Ureter (tissue), 1 donor: Measurements from ENCODE around the gene RPS29. TPM values are rescaled to one million over a fixed set of nuclear protein-coding genes. Genes with fewer than 3 reads are reported as not detected.
"Not testable (repeated sequence)": the region's sequence is repeated elsewhere in the genome, so short reads cannot be mapped to it uniquely, and the experiment has no call there.

Experiments
- DNase-seq: peaks from one replicate; pipeline ENCODE4 v3.0.0-alpha.2; 2020; ENCODE audit warnings: low spot score
- total RNA-seq: library from RNA; stranded (reverse); gene quantifications from one replicate; pipeline ENCODE4 v1.2.4, GENCODE V29; 2023
- donor health status: DM: yes; HTN: yes; CAD: no.

Gene RPS29
- total RNA-seq, 1 donor from 2014 or later = 993 TPM

DNA sequence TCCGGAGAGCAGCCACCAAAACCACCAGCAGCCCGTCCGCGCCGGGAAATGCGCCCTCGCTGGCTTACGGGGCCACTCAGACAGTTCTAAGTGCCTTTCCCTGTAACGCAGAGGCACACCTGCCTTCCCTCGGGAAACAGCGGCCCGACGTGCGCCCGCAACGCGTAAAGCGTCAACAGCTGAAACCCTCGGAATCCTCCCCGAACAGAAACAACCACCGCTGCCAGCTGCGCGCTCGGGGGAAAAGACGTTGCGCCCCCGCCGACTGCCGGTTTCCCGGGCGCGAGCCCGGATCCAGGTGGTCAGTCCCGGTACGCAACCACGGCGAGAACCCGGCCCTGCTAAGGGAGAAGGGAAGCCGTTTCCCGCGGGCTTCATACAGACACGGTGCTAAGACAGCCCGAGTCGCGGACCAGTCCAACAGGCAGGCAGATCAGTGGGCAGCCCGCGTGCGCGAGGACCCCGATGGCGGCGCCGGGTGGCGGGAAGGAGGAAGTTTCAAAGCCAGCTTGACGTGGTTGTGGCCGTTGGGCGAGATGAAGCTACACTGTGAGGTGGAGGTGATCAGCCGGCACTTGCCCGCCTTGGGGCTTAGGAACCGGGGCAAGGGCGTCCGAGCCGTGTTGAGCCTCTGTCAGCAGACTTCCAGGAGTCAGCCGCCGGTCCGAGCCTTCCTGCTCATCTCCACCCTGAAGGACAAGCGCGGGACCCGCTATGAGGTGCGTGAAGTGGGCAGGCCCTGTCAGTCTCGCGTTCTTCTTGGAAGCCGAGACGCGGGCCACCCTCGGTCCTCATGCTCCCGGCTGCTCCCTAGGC, 12.5 kb upstream of the RPS29 start, which contains the start of gene LRR1:
Gene LRR1, plus strand, starts transcription at position 456 of the 816 bp plus-strand sequence. Its CDS starts 81 bp downstream, at position 537.
- DNase-seq = peak; percentile 88

DNA sequence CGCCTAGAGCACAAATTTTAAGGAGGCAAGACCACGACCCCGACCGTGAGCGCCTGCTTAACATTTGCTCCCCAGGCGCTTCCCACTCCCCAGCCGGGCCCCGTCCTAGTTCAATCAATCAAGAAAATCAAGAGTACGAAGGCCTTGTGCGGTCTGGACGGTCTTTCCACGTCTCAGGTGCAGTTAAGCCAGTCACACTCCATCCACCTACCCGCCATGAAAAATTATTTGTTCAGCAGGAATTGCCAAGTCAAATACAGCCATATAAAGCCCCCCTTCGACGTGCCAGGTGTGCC, 12.0 kb upstream of the RPS29 start:
- DNase-seq = no peak

DNA sequence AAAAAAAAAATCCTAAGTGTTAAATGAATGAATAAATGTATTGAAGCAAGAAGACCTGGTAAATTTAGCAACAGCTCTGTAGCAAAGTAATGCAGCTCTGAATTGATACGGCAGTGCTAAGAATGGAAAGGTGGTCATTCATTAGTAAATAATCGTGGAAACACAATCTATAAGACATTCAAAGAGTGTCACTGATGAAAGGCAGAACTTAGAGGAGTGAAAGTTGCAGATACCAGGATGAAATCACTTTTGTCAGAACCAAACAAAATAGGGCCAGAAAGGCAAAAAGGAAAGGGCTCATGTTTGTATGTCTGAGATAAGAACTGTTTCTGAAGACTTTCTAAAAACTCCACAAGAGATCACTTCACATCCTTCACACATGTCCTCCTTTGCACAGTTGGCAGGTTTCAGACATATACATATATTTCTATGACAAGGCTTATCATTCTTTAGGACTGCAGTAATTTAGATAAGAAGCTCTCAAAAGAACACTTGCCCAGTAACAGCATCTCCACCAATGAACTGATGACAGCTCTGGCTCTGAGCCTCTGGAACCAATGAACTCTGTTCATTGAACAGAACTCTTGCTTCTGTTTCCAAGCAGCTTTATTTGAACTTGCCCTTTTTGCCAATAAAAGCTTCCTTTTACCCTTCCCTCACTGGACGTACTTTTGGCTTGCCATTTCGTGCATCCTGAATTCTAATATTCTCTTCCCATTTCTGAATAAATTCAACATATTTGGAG, 8.3 kb upstream of the RPS29 start:
- DNase-seq = no peak

DNA sequence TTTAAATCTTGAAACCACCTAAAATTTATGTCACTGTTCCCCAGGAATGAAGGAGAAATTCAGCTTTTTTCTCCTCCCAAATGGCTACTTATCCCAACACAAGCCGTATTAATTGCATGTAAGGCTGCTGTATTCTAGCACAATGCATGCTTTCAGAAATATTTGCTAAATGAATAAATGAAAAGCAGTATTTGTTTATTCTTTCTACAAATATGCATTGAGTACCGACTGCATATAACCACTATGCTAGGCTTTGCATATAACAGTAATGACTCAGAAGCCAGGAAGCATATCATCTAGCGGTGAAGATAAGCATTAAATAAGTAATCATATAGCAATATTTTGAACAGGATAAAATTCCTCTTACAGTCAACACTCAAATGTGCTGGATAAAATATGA, 6.8 kb upstream of the RPS29 start:
- DNase-seq = no peak

DNA sequence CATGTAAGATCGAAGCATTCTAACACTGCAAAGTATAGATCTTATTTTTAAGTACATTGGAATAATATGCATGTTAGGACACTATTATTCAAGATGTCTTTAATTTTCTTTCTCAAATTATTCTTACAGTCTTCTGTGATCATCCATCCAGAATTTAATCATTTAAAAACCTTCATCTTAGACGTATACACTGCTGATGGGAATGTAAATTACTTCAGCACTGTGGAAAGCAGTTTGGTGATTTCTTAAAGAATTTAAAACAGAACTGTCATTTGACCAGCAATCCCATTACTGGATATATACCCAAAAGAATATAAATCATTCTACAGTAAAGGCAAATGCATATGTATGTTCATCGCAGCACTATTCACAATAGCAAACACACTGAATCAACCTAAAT, 3.2 kb upstream of the RPS29 start:
- no peak for DNase-seq

DNA sequence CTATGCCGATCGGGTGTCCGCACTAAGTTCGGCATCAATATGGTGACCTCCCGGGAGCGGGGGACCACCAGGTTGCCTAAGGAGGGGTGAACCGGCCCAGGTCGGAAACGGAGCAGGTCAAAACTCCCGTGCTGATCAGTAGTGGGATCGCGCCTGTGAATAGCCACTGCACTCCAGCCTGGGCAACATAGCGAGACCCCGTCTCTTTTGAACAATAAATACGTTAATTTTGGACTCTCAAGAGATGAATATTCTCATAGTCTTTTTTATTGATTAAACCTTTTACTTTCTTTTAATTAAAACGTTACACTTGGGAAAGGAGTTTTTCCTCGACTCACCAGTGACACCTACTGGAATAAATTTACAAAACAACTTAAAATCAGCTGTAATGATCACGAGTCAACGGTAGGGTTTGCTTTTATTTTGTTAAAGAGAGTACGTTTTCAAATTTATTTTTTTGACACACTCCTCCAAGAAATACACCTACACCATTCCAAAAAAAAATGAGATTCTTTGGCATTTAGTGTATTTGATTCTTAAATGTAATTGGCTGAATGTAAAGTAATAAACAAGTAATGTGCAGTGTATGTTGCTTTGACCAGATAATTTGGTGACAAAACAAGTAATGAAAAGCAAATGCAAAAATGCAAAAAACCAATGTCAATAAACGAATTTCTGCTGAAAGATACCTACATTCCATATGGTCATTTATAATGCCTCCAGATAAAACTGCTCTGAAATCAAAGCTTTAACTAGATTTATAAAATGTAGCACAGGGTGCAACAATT, 687 bp upstream of the RPS29 start:
- DNase-seq = no peak

DNA sequence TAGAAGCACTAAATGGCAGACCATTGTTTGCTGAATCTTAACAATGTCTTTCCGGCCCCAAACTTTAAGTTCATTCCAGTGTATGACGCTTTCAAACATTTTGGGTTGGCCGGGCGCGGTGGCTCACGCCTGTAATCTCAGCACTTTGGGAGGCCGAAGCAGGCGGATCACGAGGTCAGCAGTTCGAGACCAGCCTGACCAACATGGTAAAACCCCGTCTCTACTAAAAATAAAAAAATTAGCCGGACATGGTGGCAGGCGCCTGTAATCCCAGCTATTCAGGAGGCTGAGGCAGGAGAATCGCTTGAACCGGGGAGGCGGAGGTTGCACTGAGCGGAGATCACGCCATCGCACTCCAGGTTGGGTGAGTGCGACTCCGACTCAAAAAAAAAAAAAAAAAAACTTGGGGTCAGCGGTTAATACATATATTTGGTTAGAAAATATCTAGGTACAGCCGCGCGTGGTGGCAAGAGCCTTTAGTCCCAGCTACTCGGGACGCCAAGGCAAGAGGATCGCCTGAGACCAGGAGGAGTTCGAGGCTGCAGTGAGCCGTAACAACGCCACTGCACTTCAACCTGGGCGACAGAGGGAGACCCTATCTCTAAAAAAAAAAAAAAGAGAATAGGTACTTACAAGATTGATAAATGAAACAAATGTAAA, 1.1 kb downstream of the RPS29 start:
- not testable (repeated sequence) for DNase-seq

DNA sequence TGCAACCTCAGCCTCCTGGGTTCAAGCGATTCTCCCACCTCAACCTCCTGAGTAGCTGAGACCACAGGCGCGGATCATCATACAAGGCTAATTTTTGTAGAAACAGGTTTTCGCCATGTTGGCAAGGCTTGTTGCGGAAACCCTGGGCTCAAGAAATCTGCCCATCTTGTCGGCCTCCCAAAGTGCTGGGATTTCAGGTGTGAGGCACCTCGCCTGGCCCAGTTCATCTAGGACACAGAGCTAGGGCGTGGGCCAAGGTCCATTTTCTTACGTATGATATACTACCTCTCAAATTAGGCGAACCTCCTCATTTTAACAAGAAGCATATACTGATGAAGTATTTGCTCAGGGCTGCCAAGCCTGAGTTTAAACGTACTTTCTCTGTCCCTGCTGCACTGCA, 2.1 kb downstream of the RPS29 start:
- DNase-seq = no peak

DNA sequence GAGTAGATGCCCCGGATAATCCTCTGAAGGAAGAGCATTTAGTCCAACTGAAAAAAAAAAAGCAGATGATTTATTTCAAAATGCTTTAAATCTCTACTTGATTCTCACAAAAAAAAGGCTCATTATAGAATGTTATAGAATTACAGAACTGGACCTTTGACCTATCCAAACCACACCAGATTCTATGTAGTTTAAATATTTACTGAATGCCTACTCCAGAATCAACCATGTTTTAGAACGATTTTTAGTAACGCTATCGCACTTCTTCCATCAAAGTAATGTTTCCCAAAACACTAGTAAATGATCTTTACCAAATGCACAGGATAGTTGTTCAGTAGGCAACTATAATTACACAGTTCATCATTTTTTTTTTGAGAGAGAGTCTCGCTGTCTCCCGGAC, 2.6 kb downstream of the RPS29 start:
- no peak for DNase-seq

DNA sequence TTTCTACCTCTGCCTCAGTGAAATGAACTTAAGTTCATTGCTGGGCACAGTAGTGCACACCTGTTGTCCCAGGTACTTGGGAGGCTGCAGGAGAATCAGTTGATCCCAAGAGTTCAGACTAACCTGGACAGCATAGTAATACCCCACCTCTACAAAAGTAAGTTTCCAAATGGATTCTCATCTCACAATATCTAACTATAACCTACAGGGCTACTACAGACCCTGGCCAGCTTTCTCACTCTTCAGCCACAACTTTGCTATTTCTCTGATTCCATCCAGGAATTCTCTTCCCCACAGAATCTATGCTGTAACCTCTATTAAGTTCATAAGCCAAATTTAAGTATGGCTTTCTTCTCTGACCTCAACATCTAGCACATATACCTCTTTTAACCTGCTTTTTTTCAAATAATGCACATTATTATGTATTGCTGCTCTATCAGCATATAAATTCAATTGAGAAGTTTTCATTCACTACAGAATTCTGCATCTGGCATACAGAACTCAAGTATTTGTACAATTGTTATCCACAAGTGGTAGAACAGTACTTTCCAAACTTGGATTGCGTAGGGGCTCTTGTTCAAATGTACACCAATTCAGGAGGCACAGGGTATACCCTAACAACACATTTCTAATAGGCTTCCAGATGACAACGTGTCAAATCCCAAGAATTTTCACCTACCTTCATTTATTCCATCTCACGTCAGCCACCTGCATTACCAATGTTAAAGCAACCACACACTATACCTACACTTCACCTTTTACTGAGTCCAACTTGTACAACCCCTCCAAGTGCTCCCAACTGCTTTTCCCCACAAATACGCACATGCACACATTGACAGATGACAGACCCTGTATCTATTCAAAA, 3.8 kb downstream of the RPS29 start:
- no peak for DNase-seq

DNA sequence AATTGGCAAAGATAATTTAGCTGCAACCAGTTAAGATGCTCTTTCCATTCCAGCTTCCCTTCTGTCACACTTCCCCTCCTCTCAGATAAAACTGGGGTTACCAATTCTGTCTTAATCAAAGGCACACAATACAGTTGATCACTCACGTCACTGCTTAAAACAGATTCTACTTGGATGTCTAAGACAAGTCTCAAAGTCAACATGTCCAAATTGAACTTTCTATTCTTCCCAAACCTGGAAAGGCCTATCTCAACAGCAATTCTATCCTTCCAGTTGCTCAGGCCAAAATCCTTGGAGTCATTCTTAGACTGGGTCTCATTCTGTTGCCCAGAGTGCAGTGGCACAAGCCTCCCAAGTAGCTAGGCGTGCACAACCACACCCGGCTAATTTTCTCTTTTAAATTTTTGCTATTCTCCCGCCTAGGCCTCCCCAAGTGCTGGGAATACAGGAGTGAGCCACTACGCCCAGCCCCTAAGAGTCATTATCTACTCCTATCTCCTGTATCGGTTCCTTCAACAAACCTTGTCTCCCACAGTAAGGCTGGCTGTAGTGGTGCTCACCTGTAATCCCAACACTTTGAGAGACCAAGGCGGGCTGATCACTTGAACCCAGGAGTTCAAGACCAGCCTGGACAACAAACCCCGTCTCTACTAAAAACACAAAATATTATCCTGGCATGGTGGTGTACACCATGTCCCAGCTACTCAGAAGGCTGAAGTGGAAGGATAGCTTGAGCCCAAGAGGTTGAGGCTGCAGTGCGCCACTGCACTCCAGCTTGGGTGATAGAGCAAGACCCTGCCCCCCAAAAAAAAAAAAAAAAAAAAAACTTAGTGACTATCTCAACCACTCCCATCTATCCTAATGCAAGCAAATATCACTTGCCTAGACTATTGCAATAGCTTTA, 4.7 kb downstream of the RPS29 start:
- DNase-seq = no peak

DNA sequence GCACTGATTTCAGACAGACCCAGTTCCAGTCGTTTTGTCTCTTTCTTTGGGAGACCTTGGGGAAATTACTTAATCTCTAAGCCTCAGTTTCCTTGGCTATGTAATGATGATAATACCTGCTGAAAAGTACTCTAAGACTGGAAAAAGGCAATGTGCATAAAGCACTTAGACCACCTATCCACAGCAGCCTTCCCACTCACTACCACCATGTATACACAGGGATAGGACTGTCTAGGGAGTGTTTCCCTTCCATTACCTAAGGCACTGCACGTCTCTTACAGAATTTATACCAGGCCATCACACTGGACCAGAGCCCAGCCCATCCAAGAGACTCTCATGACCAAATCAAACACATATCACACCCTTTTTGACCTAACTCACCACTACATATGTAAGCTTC, 6.3 kb downstream of the RPS29 start:
- no peak for DNase-seq

DNA sequence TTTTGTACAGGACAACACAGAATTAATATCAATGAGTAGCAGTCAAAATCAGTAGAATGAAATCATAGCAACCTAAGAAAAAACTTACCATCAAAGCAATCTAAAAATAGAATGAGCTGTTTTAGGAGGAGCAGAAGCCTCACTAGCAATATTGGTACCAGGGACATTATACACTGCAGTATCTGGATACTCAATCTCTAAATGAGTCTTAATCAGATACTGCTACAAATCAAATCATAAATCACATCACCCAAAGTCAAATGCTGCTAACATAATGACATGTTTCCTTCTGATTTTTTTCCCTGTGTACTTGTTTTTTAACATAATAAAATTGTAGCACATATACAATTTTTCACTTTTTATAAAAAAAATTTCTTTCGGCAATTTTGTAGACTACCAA, 8.0 kb downstream of the RPS29 start:
- DNase-seq = no peak

DNA sequence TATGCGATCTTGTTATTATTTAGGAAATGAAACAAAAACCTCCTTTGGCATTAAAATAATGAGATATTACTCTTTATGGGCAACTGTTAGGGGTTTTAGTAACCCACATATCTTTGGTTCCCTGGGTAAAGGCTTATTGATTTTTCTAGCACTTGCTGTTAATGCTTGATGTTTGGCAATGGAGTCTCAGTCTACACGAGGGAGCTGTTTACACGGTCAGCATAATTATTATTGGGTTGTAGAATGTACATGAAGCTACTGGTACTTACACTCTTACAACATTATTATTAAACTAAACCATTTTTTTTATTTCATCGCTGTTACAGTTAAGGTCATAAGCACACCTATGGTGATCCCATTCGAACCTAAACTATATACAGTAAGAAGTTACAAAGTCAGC, 12.1 kb downstream of the RPS29 start:
- no peak for DNase-seq

DNA sequence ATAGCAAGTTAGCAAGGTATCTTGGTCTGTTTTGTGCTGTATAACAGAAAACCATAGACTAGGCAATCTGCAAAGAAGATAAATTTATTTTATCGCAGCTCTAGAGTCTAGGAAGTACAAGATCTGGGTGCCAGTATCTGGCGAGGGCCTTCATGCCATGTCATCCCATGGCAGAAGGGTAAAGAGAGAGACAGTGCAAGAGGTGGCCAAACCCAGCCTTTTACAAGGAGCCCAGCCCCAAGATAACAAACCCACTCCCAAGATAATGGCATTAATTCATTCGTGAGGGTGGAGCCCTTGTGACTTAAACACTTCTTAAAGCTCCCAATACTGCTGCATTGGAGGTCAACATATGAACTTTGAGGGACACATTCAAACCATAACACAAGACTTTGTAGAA, 16.9 kb downstream of the RPS29 start:
- no peak for DNase-seq

DNA sequence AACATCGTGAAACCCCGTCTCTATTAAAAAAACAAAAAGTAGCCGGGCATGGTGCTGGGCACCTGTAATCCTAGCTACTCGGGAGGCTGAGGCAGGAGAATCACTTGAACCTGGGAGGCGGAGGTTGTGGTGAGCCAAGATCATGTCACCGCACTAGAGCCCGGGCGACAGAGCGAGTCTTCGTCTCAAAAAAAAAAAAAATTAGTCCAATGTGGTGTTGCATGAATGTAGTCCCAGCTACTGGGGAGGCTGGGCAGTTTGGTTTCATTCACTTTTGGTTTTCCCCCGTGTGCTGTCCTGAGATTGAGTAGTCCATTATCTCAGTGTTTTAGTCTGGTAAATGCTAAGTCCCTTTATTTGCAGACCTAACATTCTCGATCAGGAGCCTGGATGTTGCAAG, 19.5 kb downstream of the RPS29 start:
- DNase-seq = no peak

DNA sequence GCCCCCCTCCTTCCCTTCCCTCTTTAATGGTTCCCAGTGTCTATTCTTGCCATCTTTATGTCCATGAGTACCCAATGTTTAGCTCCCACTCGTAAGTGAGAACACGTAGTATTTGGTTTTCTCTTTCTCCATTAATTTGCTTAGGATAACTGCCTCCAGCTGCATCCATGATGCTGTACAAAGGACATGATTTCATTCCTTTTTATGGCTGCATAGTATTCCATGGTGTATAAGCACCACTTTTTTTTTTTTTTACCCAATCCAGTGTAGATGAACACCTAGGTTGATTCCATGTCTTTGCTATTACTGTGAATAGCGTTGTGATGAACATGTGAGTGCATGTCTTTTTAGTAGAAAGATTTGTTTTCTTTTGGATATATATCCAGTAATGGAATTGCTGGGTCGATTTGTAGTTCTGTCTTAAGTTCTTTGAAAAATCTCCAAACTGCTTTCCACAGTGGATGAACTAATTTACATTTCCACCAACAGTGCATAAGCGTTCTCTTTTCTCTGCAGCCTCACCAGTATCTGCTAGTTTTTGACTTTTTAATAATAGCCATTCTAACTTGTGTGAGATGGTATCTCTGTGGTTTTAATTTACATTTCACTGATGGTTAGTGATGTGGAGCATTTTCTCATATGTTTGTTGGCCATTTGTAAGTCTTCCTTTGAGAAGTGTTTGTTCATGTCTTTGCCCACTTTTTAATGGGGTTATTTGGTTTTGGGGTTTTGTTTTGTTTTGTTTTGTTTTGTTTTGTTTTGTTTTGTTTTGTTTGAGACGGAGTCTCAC, 26.0 kb downstream of the RPS29 start:
- no peak for DNase-seq

DNA sequence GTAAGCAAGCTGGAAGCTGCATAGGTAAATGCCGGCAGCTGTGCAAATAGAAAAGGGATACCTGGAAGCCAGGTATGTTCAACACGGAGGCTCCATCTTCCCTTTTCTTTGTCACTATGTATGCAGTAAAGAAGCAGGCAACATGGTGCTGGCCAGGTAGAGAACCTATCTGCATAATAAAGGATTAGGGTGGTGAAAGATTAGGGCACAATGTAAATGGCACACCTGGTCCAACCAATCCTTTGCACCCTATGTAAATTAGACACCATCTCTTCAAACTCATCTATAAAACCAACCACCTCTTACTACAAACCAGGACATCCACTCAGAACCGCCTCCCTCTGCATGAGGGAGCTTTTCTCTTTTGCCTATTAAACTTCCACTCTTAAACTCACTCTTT, 32.3 kb downstream of the RPS29 start:
- DNase-seq = no peak

DNA sequence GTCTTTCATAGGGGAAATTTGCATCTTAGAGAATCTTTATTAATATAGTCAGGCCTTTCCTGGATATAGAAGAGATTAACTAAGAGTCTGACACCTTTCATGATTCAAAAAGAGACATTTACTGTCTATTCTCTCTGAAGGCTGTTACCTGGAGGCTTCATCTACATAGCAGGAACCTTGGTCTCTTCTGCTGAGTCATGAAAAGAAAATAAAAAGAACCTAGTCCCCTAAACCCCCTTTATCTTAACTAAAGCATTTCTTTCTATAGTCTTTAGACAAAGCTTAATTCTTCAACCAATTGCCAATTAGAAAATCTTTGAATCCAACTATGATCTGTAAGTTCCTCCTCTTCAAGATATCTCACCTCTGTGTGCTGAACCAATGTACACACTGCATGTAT, 33.1 kb downstream of the RPS29 start:
- DNase-seq = no peak
